HK-2 (cell line): ENCODE data around the gene LAD1.
A peak's percentile ranks its signal among the peaks of the same experiment; 100 is the strongest.

Experiments used
- DNase-seq: peaks from one replicate; pipeline ENCODE4 v3.0.0-alpha.2; 2018; ENCODE audit not compliant: unreplicated experiment

The LAD1 gene

DNA sequence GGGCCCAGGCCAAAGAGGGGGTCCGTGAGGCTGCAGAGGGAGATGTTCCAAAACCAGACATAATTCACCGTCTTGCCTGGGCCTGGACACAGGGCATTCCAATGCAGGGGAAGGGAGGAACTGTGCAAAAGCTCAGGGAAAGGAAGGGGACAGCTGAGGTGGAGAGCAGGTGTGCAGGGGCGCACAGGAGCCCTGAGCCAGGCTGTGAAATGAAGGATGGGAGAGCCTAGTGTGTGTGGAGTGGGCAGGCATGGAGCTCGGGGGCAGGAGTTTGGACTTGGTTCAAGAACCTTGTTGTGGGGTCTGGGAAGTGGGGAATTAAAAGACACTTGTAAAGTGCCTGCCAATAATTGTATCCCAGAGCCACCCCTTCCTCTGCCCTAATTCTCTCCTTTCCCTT, 20.1 kb upstream of the LAD1 start:
- DNase-seq = no peak

DNA sequence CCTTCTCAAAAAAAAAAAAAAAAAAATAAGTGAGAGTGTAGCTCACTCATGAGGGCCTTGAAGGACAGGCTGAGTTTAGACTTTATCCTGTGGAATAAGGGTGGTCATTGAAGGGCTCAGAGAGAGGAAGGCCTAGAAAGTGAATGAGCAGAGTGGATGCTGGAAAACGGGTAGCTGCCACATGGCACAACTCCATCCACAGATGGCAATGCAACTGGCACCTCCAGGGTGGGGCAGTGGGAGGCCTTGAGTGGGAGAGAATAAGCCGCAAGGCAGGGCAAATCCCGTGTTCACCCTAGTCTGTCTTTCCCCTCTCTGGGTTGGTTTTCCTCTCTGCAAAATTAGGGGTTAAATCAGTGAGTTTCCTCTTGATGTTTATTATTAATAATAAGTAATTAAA, 19.3 kb upstream of the LAD1 start:
- no peak for DNase-seq

DNA sequence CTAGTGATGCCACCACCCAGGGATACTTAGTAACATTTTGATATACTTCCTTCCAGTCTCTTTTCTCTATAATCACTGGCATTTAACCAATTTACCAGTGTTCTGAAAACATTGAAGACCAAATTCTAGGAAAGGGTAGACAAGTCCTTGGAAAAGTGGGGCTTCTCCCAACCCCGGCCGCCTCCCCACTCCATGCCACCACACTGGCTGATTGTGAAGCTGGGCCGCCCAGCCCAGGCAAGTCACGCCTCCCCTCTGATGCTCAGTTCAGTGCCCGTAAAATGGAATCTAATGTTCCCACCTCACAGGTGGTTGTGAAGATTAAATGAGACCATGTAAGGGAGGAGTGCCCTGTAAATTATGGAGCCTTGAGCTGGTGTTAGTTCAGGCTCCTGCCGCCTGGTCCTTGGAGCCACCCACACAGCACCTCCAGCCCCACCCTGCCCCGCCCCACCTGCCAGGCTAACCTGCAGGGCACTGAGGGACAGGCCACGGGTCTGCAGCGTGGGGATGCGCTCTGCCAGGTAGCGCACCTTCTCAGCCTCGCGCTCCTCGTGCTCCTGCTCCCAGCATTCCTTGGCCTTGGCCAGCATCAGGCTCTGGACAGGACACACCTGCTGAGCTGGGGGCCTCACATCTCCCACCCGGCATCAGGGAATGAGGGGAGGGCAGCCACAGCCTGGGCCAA, 15.1 kb upstream of the LAD1 start:
- no peak for DNase-seq

DNA sequence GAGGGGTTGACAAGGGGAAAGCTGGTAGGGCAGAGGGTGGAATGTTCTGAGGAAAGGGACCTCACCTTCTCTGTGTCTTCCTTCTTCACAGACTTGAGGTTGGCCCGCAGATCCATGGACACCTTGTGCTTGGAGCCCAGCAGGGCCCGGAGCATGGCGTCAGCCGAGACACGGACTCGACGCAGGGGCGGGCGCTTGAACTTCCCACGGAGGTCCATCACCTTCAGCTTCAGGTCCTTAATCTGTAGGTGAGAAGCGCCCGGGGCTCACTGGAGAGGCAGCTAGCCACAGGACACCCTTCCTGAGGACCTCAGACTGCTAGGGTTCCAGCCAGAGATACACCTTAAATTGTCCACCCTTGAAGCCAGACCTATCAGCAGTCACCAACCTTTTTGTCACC, 12.2 kb upstream of the LAD1 start:
- DNase-seq = no peak

DNA sequence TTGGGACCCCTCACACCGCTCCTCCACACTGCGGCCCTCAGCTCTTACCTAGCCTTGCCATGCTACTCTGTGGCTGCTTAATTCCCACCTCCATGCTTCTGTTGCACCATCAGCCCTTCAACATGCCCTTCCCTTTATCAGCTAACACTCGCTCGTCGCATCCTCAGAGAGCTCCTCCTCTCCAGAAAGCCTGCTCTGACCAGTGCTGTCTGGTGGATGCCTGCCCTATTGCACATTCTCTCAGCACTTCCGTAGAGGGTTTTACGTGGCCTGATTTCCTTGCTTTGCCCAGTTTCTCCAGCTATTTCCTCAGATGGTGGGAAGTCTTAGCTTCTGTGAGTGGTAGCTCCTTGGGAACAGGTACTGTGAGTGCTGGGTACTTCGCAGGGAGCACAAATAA, 10.3 kb upstream of the LAD1 start:
- DNase-seq = no peak

DNA sequence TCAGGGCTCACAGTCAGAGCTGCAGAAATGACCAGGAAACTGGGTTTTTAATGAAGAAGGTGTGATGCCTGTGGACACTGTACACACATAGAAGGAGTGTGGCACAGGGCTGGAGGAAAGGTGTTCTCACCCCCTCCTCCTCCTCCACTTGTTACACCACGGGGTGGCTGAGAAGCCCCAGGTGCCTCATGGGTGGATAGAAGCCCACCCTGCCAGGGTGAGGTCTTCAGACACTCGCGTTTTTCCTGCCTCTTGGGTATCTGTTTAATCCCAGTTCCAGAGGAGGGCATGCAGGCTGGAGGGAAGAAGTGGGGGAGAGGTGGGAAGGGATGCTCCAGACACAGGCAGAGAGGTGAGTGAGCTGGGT, 9.7 kb upstream of the LAD1 start:
- DNase-seq = no peak

DNA sequence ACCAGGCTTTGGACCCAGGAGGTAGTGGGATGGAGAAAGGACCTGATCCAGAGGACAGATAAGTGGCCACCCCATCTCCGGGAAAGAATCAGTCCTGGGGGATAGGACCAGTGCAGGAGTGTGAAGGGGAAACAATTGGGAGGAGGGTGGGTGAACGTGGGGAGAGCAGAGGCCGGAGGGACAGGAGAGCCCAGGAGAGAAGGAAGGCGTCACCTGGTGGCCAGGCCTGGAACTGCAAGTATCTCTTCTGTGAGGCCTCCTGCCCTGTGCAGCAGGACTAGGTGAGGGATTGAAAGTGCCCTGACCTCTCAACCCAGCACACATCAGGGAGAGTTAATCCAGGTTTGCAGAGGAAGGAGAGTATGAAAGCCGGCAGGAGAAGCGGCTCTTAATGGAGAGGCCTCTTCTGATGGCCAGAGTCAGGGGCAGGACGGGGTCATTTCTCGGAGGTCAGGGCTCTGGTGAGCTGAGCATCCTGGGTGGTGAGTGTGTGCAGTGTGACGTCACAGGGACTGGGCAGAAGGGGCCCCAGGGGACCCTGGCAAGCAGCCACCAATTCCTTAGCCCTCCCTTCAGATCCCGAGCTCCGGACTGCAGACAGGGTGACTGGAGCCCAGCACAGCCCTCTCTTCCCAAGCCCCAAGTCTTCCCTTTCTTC, 9.2 kb upstream of the LAD1 start:
- DNase-seq = peak; percentile 95

DNA sequence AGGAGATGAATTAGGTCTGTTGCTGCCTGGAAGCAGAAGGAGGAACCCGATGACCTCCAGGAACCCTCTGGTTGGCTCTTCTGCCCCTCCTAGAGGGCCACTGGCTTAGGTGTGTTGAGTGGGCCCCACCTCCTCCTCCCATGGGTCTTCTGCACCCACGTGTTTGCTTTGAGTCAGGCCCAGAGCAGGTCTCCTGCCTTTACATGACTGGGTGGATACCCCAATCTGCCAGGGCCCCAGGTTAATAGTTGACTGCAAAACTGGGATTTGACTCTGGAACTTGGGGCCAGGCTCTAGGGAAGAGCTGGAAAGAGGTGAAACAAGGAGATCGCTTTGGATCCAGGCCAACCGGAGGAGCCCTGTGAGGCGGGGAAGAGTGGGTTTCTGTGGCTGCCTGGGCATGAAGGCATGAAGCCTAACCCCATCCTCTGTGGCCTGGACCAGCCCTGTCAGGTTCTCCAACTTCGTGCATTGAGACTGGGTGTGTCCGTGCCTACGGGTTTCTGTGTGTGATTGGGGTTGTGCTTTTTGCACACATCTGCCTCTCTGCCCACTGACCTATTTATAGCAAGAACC, 7.8 kb upstream of the LAD1 start:
- DNase-seq = peak; percentile 88

DNA sequence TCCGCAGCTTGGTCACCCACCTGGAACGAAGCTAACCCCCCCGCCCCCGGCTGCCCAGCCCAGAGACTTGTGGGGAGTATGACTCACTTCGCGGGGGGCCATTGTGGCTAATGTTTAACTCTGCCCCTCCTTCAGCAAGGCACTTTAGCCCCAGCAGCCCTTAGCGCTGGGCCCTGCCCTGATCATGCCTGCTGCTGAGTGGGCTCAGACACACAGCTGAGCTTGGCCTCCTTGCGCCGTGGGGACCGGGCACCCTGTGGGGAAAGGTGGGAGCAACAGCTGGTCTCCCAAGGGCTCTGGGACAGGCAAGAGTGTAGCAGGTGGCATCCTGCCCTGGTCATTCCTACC, 6.3 kb upstream of the LAD1 start:
- DNase-seq = peak; percentile 97

DNA sequence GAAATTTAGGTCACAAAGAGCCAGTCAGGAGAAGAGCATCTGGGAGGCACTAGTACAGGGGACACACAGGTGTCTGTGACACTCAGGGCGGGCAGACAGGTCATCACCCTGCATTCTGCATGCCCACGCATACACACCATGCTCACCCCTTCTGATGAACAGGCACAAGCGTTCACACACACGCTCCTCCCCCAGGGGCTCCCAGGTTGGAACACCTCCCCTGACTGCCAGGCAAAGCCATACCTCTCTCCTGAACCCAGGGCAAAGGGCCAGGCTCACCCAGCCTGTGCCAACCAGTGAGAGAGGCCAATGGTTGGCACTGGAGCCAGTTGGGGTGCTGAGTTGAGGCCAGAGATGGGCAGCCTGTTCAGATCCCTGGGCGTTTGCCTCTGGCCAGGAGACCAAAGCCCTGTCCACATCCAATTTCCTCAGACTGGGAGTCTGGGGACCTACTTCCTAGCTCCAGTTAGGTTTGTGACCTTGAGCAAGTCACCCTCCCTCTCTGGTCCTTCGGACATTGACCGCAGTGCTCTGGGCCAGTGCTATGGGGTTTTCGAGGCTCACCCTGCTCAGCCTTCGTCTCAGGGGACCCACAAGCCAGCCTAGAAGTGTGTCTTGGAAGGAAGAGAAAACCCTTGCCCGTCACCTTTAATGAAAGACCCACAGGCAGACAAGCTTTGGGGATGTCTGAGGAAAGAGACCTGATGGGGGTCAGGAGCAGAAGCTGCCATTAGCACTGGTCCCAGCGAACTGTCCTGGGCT, 5.8 kb upstream of the LAD1 start:
- no peak for DNase-seq

DNA sequence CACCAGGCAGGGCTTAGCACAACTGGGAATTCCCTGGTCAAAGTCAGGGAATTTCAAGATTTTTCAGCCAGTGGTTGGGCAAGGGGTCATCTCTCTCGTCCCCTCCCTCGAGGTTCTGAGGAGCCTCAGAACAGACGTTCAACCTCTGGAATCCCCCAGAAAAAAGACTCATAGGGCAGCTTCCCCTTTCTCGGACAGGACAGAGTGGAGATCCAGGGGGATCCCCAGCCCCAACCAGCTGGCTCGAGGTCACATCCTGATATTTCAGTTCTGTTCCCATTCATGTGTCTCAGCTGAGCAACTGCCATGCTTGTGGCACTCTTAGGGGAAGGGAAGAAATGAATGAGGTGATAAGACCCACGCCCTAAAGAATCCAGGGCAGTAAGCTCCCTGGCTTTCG, 4.9 kb upstream of the LAD1 start:
- no peak for DNase-seq

DNA sequence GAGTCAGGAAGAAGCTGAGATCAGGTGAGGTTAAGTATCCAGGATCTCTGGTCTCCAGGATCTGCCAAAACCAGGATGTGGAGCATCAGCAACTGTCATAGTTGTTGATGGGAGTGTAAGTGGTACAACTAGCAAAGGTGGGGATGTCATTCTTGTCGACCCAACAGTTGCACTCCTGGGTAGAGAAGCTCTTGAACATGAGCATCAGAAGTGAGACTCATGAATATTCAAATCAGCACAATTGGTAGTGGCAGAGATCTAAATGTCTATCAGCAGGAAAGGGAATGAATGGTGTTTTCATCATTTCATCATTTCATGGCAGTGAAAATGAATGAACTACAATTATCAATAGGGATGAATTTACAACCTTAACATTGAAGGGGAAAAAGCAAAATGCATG, 4.2 kb upstream of the LAD1 start:
- DNase-seq = no peak

DNA sequence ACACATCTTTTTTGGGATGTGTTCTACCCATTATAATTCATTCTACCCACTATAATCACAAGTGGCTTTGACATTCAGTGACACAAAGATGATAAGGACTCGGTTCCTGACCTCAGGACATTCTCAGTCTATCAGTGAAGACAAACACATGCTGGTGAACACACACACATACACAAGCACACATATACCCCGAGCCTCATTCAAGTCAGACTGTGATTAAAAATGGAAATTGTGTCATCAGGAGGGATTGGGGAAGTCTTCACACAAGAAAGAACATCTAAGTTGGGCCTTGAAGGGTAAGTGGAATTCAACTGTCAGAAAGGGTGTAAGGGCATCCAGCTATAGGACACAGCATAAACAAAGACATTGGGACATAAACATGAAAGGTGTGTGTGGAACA, 2.6 kb upstream of the LAD1 start:
- no peak for DNase-seq

DNA sequence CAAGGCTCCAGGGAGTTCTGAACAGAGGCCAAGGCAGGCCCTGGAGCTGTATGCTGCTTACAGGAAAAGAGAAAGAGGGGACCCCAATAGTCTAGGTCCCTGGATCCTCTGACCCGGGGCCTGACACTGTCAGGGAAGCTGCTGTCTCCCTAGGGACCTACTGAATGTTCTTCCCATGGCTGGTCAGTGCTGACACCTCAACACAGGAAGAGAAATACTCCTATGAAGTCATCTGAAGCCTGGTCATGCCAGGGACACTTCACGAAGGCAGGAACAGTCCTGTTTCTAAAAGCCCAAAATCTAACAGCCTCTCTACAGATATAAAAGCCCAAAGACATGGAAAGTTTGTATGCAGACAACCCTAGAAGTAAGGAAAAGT, 1.7 kb upstream of the LAD1 start:
- DNase-seq = no peak

DNA sequence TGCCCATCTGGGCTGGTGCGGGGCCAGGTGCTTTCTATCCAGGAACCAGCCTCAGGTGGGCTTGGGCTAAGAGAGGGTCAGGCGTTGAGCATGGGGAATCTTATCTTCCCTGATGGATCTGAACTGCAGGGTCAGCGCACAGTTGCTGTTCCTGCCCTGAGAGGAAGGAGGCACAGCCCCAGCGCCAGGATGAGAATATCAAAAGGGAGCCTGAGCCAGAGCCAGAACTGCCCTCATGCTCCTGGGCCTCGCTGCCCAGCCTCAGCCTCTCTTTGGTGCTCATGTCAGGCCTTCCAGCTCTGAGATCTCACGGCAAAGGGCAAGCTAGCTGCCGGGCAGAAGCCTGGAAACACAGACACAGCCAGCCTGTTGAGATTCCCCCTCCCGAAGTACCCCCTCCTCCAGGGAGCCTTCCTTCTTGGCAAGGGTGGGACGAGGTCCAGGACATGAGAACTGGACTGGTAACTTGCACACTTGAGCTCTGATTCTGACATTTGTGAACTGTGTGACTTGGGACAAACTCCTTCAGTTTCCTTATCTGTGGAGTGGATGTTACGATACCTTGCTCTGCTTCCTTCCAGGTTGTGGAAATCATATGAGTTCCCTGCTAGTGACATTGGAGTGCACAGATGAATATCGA, 1.2 kb upstream of the LAD1 start:
- no peak for DNase-seq

DNA sequence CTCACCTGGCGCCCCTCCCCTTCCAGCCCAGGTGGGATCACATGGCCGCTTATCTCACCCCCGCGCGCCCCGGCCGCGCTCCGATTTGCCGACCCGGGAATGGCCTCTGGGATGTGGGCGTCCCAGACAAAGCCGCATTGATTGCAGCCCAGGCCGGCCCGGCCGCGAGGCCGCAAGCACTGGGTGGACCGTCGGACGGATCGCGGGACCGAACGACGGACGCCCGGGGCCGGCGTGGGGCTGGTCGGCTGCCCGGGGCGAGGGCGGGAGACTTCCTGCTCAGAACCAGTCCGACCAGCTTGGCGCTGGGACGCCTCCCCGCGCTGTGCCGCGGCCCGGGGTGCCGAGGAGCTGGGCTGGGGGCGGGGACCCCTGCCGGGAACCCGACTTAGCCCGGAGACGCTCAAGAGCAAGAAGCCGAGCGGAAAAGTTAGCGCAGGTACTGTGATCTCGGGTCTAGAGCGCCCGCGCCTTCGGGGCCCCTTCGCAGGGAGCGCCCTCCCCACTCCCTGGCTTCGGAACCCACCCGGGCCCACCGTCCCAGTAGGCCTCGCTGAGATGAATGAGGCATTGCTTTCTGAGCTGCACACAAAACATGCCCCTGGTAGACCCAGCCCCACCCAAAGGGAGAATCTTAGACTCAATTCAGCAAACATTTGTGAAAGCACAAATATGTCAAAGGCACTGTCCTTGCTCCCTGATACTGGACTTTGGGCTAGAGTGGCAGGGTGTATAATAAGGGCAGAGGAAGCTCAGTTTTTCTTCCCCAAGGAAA, 415 bp upstream of the LAD1 start:
- DNase-seq = peak; percentile 70

DNA sequence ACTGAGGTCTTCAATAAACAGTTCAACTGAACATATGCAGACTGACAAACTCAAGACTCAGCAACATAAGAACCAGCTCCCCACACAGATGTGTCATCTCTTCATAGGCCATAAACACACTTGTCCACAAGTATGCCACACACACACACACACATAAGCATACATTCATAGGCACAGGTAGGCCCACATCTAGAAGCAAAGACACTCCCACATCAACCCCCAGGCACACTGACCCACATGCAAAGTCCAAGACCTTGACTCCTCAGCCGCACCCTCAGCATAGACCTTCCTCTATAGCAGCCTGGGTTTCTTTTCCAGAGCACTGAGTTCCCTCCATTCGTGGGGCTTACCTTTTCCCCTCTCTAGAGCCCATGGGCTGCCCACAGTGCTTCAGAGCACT, 1.4 kb downstream of the LAD1 start:
- DNase-seq = no peak

DNA sequence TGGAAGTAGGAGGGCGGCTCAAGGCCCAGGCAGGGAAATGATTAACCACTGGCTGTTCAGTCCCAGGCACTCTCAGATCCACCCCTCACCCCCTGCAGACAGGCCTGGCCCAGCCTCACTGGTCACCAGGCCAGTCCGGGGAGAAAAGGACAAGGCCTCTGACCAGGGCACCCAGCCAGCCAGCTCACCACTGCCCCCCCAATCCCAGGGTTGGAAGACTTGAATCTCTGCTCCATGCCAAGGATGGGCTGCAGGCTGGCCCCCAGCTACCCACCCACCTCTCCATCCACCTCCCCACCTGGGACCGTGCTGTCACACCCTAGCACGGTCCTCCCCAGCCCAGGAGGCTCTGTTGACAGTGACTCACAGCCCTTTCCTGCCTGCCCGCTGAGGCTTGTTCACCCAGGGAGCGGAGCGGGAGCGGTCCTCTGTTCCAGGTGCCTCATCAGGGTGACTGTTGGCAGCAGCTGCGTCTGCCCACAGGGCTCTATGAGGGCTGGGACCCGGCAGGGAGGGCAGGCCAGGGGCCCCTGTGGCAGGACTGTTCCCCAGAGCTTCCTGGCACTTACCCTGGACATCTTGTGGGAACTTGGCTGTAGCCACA, 2.2 kb downstream of the LAD1 start:
- peak; percentile 91 for DNase-seq

DNA sequence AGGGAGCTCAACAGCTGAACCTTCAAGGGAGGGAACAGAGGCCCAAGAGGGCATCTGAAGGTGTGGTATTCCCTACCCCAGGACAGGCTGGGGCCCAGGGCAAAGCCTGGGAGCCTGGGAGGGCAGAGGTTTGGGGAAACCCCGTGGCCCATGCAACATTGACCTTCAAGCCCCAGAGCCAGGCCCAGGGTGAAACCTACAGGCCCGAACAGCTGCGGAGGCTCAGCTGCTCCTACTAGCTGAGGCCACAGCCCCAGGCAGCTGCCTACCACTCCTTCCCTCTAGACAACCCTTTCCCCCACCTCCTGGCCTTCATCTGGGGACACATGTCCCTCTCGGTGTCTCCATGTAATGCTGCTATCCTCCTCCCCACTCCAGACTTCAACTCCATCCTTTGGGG, 3.2 kb downstream of the LAD1 start:
- no peak for DNase-seq

DNA sequence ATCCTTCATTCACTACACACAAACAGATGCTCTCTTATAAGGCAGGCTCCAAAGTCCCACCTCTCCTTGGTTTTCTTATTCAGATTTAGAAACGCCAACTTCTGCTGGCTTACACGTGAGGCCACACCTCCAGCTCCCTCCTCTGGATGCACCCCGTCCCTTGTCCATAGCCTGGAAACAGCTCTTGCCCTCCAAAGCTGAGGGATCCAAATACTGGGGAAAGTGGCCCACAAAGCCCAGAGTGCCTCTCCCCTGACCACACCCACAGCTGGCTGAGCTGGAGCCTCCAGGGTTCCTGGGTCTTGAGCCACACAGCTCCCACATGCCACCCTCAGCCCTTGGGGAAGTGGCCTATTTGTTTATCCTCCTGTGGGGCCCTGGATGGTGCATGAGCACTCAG, 4.5 kb downstream of the LAD1 start:
- no peak for DNase-seq

DNA sequence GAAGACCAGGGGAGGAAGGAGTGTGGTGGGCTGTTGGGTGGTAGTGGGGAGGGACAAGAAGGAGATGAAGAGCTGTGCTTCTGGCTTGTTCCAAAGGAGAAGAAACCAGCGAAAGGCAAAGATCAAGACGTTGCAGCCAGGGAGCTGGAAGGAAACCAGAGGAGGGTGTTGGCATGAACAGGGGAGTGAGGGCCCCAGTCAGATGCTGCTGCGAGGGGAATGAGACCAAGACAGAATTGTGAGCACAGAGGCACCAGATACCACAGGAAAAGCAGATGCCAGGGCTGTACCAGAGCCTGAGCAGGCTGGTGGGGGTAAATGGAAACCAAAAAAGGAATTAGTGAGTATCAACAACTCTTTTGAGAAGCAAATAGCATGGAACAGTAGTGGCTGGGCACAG, 6.0 kb downstream of the LAD1 start:
- no peak for DNase-seq
